ENCODE results near the gene SNX17. TPM values are rescaled to one million over a fixed set of nuclear protein-coding genes. Genes with fewer than 3 reads are reported as not detected.

The SNX17 gene
- total and polyA plus RNA-seq, 2 donors (not counting 1 experiment from before 2014, with no cell fraction given), result 118 to 155 TPM

DNA sequence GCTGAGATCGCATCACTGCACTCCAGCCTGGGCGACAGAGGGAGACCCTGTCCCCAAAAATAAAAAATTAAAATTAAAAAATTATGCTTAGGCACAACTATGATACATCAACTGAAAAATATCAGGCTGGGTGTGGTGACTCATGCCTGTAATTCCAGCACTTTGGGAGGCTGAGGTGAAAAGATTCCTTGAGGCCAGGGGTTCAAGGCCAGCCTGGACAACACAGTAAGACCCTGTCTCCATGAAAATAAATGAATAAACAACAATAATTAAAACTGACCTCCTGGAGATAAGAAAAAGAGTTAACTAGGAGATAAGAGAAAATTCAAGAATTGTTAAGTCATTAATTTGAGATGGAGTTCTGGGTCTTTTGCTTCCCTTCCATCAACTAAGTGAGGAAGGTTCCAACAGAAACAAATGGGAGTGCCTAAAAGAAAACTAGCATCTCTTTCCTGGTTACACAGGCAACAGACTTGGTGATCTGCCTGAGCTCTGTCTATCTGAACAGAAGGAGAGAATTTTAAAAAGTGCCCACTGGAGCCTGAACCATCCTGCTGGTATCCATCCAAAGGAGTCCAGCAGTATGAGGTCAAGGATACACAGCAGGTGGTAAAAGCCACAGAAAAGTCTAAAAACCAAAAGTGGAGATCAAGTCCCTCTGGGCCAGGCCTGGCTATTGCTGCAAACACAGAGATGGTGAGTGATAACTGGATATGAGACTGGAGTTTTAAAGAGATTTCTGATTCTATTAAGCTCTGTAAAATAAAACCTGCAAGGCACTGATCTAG is 30.1 kb downstream of the SNX17 start:
- Histone ChIP-seq H3K4me1 (ENCODE audit: control insufficient read depth, extremely low read depth, insufficient read depth, low read length) (peaks cover 2% of the 10 kb centered on the region), H4K20me1 (ENCODE audit: control insufficient read depth, extremely low read depth, insufficient read depth, low read length) (no peaks in the 10 kb centered on the region), H3K4me2 (ENCODE audit: extremely low read depth, insufficient read depth, low read length) (no peak overlapping the region), H3K4me3 (replicated peaks in 1 of 4; ENCODE audit: control extremely low read depth in 1 of 4, insufficient read depth in 1 of 4, low read depth in 3 of 4, low read length in 4 of 4) (no peak overlapping the region), H3K79me2 (ENCODE audit: control insufficient read depth, insufficient read depth, low read length) (peaks cover 90% of the 10 kb centered on the region), H3K9me3 (ENCODE audit: control insufficient read depth, insufficient read depth, low read depth, low read length) (no peaks in the 10 kb centered on the region), H3K36me3 (ENCODE audit: control insufficient read depth, insufficient read depth, low read length) (no peaks in the 10 kb centered on the region), H3K9ac (ENCODE audit: insufficient read depth, low read length) (no peak overlapping the region), H3K27ac (ENCODE audit: insufficient read depth, low read length) (no peak overlapping the region), H3K27me3 (ENCODE audit: control insufficient read depth, insufficient read depth, low read length) (no peaks in the 10 kb centered on the region), H2AFZ (ENCODE audit: low read length) (no peak overlapping the region)
- no peak for DNase-seq (ENCODE audit: low read depth in 2 of 2)
- no peak for TF ChIP-seq EZH2 (IDR thresholded peaks at IDR 0.05; ENCODE audit: low read length, missing control alignments)
- TF ChIP-seq, protein P1, sequence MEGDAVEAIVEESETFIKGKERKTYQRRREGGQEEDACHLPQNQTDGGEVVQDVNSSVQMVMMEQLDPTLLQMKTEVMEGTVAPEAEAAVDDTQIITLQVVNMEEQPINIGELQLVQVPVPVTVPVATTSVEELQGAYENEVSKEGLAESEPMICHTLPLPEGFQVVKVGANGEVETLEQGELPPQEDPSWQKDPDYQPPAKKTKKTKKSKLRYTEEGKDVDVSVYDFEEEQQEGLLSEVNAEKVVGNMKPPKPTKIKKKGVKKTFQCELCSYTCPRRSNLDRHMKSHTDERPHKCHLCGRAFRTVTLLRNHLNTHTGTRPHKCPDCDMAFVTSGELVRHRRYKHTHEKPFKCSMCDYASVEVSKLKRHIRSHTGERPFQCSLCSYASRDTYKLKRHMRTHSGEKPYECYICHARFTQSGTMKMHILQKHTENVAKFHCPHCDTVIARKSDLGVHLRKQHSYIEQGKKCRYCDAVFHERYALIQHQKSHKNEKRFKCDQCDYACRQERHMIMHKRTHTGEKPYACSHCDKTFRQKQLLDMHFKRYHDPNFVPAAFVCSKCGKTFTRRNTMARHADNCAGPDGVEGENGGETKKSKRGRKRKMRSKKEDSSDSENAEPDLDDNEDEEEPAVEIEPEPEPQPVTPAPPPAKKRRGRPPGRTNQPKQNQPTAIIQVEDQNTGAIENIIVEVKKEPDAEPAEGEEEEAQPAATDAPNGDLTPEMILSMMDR (conservative IDR thresholded peaks at IDR 0.05 in 1 of 2, IDR thresholded peaks at IDR 0.05 in 1 of 2; ENCODE audit: low read depth in 1 of 2, low read length in 2 of 2), result no peak

DNA sequence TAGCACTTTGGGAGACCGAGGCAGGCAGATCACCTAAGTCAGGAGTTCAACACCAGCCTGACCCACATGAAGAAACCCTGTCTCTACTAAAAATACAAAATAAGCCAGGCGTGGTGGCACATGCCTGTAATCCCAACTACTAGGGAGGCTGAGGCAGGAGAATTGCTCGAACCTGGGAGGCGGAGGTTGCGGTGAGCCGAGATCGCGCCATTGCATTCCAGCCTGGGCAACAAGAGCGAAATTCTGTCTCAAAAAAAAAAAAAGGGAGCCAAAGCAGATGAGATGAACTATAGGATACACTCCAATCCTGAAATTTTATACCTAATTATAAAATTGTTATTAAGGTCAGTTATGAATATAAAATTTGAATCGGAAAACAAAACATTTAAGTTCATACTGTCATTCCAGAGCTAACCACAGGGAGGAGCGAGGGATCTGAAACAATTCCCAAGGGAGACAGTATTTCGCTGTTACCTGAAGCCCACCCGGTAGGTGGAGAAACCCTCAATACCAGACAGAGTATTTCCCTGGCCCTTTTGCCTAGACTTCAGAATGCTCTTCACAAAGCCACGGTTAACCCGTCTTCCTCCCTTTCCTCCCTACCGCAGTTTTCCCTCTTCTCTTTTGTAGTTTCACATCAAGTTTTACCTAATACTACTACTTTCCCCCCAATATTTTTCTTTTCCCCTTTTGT is 37.5 kb downstream of the SNX17 start:
- peak overlapping the region; percentile 85 to 95 (median 88) for H3K4me3 ChIP-seq (replicated peaks in 1 of 4; ENCODE audit: control extremely low read depth in 1 of 4, insufficient read depth in 1 of 4, low read depth in 3 of 4, low read length in 4 of 4)
- peaks cover 58% of the 10 kb centered on the region for H3K79me2 ChIP-seq (ENCODE audit: control insufficient read depth, insufficient read depth, low read length)
- H3K27me3 ChIP-seq (ENCODE audit: control insufficient read depth, insufficient read depth, low read length), result no peaks in the 10 kb centered on the region
- H3K9ac ChIP-seq (ENCODE audit: insufficient read depth, low read length), result no peak overlapping the region
- H4K20me1 ChIP-seq (ENCODE audit: control insufficient read depth, extremely low read depth, insufficient read depth, low read length), result no peaks in the 10 kb centered on the region
- DNase-seq (ENCODE audit: low read depth in 2 of 2), result peak; percentile 46 to 70
- H3K4me2 ChIP-seq (ENCODE audit: extremely low read depth, insufficient read depth, low read length), result peak overlapping the region; percentile 82
- no peaks in the 10 kb centered on the region for H3K9me3 ChIP-seq (ENCODE audit: control insufficient read depth, insufficient read depth, low read depth, low read length)
- H2AFZ ChIP-seq (ENCODE audit: low read length), result no peak overlapping the region
- TF ChIP-seq, protein P1 (conservative IDR thresholded peaks at IDR 0.05 in 1 of 2, IDR thresholded peaks at IDR 0.05 in 1 of 2; ENCODE audit: low read depth in 1 of 2, low read length in 2 of 2), result peak; percentile 63
- no peak for TF ChIP-seq EZH2 (IDR thresholded peaks at IDR 0.05; ENCODE audit: low read length, missing control alignments)
- H3K36me3 ChIP-seq (ENCODE audit: control insufficient read depth, insufficient read depth, low read length), result no peaks in the 10 kb centered on the region
- no peak overlapping the region for H3K27ac ChIP-seq (ENCODE audit: insufficient read depth, low read length)
- H3K4me1 ChIP-seq (ENCODE audit: control insufficient read depth, extremely low read depth, insufficient read depth, low read length), result no peaks in the 10 kb centered on the region

- Histone ChIP-seq H3K27me3 (ENCODE audit: control insufficient read depth, insufficient read depth, low read length) (no peaks in the 10 kb centered on the region), H3K4me1 (ENCODE audit: control insufficient read depth, extremely low read depth, insufficient read depth, low read length) (no peaks in the 10 kb centered on the region), H3K4me3 (replicated peaks in 1 of 4; ENCODE audit: control extremely low read depth in 1 of 4, insufficient read depth in 1 of 4, low read depth in 3 of 4, low read length in 4 of 4) (peak overlapping the region; percentile 85 to 95 (median 88)), H2AFZ (ENCODE audit: low read length) (peak overlapping the region; percentile 47), H3K4me2 (ENCODE audit: extremely low read depth, insufficient read depth, low read length) (peak overlapping the region; percentile 82), H3K9me3 (ENCODE audit: control insufficient read depth, insufficient read depth, low read depth, low read length) (no peaks in the 10 kb centered on the region), H3K36me3 (ENCODE audit: control insufficient read depth, insufficient read depth, low read length) (no peaks in the 10 kb centered on the region), H3K79me2 (ENCODE audit: control insufficient read depth, insufficient read depth, low read length) (peaks cover 50% of the 10 kb centered on the region), H3K9ac (ENCODE audit: insufficient read depth, low read length) (peak overlapping the region; percentile 85), H3K27ac (ENCODE audit: insufficient read depth, low read length) (peak overlapping the region; percentile 83), H4K20me1 (ENCODE audit: control insufficient read depth, extremely low read depth, insufficient read depth, low read length) (no peaks in the 10 kb centered on the region)
- peak in 1 of 2 donors; percentile 3 for DNase-seq (ENCODE audit: low read depth in 2 of 2)
- no peak for TF ChIP-seq EZH2 (IDR thresholded peaks at IDR 0.05; ENCODE audit: low read length, missing control alignments)
- TF ChIP-seq, protein P1 (conservative IDR thresholded peaks at IDR 0.05 in 1 of 2, IDR thresholded peaks at IDR 0.05 in 1 of 2; ENCODE audit: low read depth in 1 of 2, low read length in 2 of 2), result no peak
These were observed 38.3 kb downstream of the SNX17 start for GRCh38 chr2:27408601-27409320.
